Endothelial cell of umbilical vein (primary cell): ENCODE data around the gene GTF3C4. TPM values are rescaled to one million over a fixed set of nuclear protein-coding genes. Genes with fewer than 3 reads are reported as not detected.

Experiments
- BruUV-seq: library from RNA; stranded (reverse); fragments of 400-500 nt; replicated peaks from 2 replicates; lab custom pipeline; 2021; lab: Mats Ljungman, UMichigan
- CTCF ChIA-PET: fragments of 300-600, 350-600 bp; sonication (Branson Sonifier 250); formaldehyde crosslinking; loops from one replicate; lab custom pipeline; 2021; ENCODE audit warnings: antibody characterized with exemption, inconsistent platforms; lab: Charles Lee
- POLR2A ChIA-PET: fragments of 300-600, 350-600 bp; sonication (Branson Sonifier 250); formaldehyde crosslinking; loops from one replicate; lab custom pipeline; 2021; ENCODE audit warnings: antibody characterized with exemption, inconsistent platforms; lab: Charles Lee
- DNase-seq: peaks from one replicate; pipeline ENCODE4 v3.0.0-alpha.2; 2011; ENCODE audit warnings: low read depth, low spot score
- FAIRE-seq: peaks from 2 replicates; lab custom pipeline; 2011; peaks lifted over from hg19 to GRCh38; lab: Jason Lieb, UNC
- H2AFZ ChIP-seq: 2 replicates; pipeline ENCODE4 v1.6.0; 2012; ENCODE audit warnings: low read depth, low read length, control low read depth, inconsistent platforms
- H3K27ac ChIP-seq: 2 replicates; pipeline ENCODE4 v1.5.1; 2011; ENCODE audit warnings: low read depth, mild to moderate bottlenecking, control low read depth, low read length, moderate library complexity; ENCODE audit not compliant: insufficient read depth
- H3K27me3 ChIP-seq, 2 experiments: 2 replicates each; pipeline versions ENCODE4 v1.6.0 to v1.6.1; 2011; ENCODE audit warnings: low read length in 2 of 2, mixed read lengths in 1 of 2; ENCODE audit not compliant: control insufficient read depth in 2 of 2, insufficient read depth in 2 of 2
- H3K36me3 ChIP-seq, 2 experiments: 2 replicates in 1 of 2; 3 replicates in 1 of 2; pipeline ENCODE4 v1.5.1; 2011; ENCODE audit warnings: low read length in 2 of 2, mild to moderate bottlenecking in 1 of 2, moderate library complexity in 1 of 2; ENCODE audit not compliant: control insufficient read depth in 2 of 2, insufficient read depth in 2 of 2; ENCODE audit errors: extremely low read depth in 1 of 2
- H3K4me1 ChIP-seq: 3 replicates; pipeline ENCODE4 v1.5.1; 2011; ENCODE audit warnings: mild to moderate bottlenecking, low read length; ENCODE audit not compliant: control insufficient read depth, insufficient read depth; ENCODE audit errors: extremely low read depth
- H3K4me2 ChIP-seq: 2 replicates; pipeline ENCODE4 v1.6.1; 2011; ENCODE audit warnings: low read length, control low read depth, mixed read lengths; ENCODE audit not compliant: insufficient read depth
- H3K4me3 ChIP-seq, 3 experiments: fragments of 200-600 bp in 1 of 3; sonication (generic), shearing (Covaris generic) in 1 of 3; replicated peaks in 1 of 3; 2 replicates each; pipeline ENCODE4 v1.5.1; 2011 to 2016; ENCODE audit warnings: control low read depth in 3 of 3, low read length in 3 of 3, mild to moderate bottlenecking in 2 of 3, inconsistent platforms in 1 of 3, low read depth in 1 of 3, moderate library complexity in 1 of 3; ENCODE audit not compliant: insufficient read depth in 1 of 3
- H3K79me2 ChIP-seq: 2 replicates; pipeline ENCODE4 v1.6.0; 2012; ENCODE audit warnings: low read length, inconsistent platforms; ENCODE audit not compliant: control insufficient read depth, insufficient read depth
- H3K9ac ChIP-seq: replicated peaks from 2 replicates; pipeline ENCODE3; 2011; ENCODE audit warnings: low read length, control low read depth; ENCODE audit not compliant: insufficient read depth; ENCODE audit errors: extremely low read depth
- H3K9me1 ChIP-seq: replicated peaks from 3 replicates; pipeline ENCODE4 v1.6.0; 2011; ENCODE audit warnings: mild to moderate bottlenecking, low read length; ENCODE audit not compliant: control insufficient read depth, insufficient read depth; ENCODE audit errors: extremely low read depth
- H3K9me3 ChIP-seq: replicated peaks from 2 replicates; pipeline ENCODE4 v1.5.1; 2012; ENCODE audit warnings: low read length, inconsistent platforms; ENCODE audit not compliant: control insufficient read depth, insufficient read depth
- H4K20me1 ChIP-seq: replicated peaks from 2 replicates; pipeline ENCODE3; 2011; ENCODE audit warnings: mild to moderate bottlenecking, low read length; ENCODE audit not compliant: control insufficient read depth, insufficient read depth; ENCODE audit errors: extremely low read depth
- EZH2 ChIP-seq: IDR thresholded peaks from 2 replicates; pipeline ENCODE4 v1.6.1; 2012; ENCODE audit warnings: borderline replicate concordance, low read depth, mild to moderate bottlenecking, moderate library complexity, low read length, inconsistent platforms; ENCODE audit not compliant: severe bottlenecking
- GATA2 ChIP-seq: IDR thresholded peaks from 2 replicates; pipeline ENCODE4 v1.7.0; 2011; ENCODE audit warnings: low read depth, mild to moderate bottlenecking, moderate library complexity, mixed read lengths, low read length; ENCODE audit not compliant: insufficient read length, insufficient read depth
- JUN ChIP-seq: IDR thresholded peaks from 2 replicates; pipeline ENCODE4 v1.6.1; 2011; ENCODE audit warnings: borderline replicate concordance, low read depth; ENCODE audit not compliant: insufficient read length, insufficient read depth
- MYC ChIP-seq: IDR thresholded peaks from one replicate; pipeline ENCODE4 v1.6.1; 2011; ENCODE audit warnings: mild to moderate bottlenecking, low read depth, low read length
- POLR2A ChIP-seq: IDR thresholded peaks from 2 replicates; pipeline ENCODE4 v1.6.1; 2012; ENCODE audit warnings: low read depth, mild to moderate bottlenecking, control low read depth, low read length
- POLR2AphosphoS5 ChIP-seq: IDR thresholded peaks from 2 replicates; pipeline ENCODE4 v1.6.1; 2012; ENCODE audit warnings: low read depth, mild to moderate bottlenecking, control low read depth, low read length, moderate library complexity; ENCODE audit not compliant: insufficient read depth
- dilution Hi-C: fragments of 300-500 bp; cut with MboI; formaldehyde crosslinking; loops from one replicate; pipeline ENCODE4 v1.15.0; 2019; ENCODE audit warnings: low sequenced_read_pairs; ENCODE audit not compliant: extremely low pct_ligation_motif_present
- intact Hi-C: fragments of 100-400 bp; cut with micrococcal nuclease; formaldehyde crosslinking; loops from one replicate; pipeline ENCODE4 v1.10.0; 2022
- polyA plus RNA-seq, 4 experiments: library from polyadenylated mRNA; depleted of rRNA in 3 of 4; stranded (reverse) in 3 of 4; unstranded in 1 of 4; fragments of >200 nt; gene quantifications; 2 replicates each; pipeline versions ENCODE4 v1.2.1 to v1.2.3, GENCODE V29; 2011 to 2012; ENCODE audit warnings: missing spikeins in 1 of 4
- total RNA-seq: library from RNA; stranded (reverse); gene quantifications from 2 replicates; pipeline ENCODE4 v1.2.3, GENCODE V29; 2021
- TF ChIP-seq, protein P1 (sequence below): IDR thresholded peaks from 2 replicates; pipeline ENCODE4 v1.6.1; 2011; ENCODE audit not compliant: insufficient read depth, insufficient read length
- TF ChIP-seq, protein P2 (sequence below), 2 donors: IDR thresholded peaks; 1 replicate in 1 of 2; 2 replicates in 1 of 2; pipeline ENCODE4 v1.5.1; 2011; ENCODE audit warnings: low read length in 2 of 2, mild to moderate bottlenecking in 2 of 2, moderate library complexity in 2 of 2, control low read depth in 1 of 2, inconsistent platforms in 1 of 2, low read depth in 1 of 2; ENCODE audit not compliant: insufficient read depth in 1 of 2; ENCODE audit errors: extremely low read depth in 1 of 2

GTF3C4 gene
- total and polyA plus RNA-seq, 2 donors (not counting 3 experiments of a cell fraction or from before 2014, with no cell fraction given): 3.3 to 19.2 TPM

DNA sequence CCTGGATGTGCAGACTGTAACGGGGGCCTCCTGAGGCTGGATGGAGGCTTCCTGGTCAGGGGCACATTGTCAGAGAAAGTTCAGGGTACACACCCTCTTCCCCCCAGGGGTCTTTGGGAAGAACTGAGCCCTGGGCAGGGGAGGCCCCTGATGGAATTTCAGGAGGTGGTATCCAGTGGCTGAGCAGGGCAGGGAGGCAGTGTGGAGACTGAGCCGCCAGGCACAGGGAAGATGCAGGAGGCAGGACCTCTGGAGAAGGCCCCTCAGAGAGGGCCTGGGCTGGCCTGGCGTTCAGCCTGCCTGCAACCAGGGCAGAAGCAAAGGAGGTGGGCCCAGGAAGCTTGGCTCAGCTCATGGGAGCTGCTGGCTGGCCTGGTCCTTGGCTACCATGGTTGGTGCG is 53.5 kb downstream of the GTF3C4 start:
- no peaks in the 10 kb centered on the region for H3K9me1 ChIP-seq
- no peak for TF ChIP-seq EZH2
- TF ChIP-seq, protein P1, sequence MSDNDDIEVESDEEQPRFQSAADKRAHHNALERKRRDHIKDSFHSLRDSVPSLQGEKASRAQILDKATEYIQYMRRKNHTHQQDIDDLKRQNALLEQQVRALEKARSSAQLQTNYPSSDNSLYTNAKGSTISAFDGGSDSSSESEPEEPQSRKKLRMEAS: no peak
- TF ChIP-seq, protein P2, sequence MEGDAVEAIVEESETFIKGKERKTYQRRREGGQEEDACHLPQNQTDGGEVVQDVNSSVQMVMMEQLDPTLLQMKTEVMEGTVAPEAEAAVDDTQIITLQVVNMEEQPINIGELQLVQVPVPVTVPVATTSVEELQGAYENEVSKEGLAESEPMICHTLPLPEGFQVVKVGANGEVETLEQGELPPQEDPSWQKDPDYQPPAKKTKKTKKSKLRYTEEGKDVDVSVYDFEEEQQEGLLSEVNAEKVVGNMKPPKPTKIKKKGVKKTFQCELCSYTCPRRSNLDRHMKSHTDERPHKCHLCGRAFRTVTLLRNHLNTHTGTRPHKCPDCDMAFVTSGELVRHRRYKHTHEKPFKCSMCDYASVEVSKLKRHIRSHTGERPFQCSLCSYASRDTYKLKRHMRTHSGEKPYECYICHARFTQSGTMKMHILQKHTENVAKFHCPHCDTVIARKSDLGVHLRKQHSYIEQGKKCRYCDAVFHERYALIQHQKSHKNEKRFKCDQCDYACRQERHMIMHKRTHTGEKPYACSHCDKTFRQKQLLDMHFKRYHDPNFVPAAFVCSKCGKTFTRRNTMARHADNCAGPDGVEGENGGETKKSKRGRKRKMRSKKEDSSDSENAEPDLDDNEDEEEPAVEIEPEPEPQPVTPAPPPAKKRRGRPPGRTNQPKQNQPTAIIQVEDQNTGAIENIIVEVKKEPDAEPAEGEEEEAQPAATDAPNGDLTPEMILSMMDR (IDR thresholded peaks at IDR 0.05; ENCODE audit: extremely low read depth in 1 of 2, insufficient read depth in 1 of 2, low read depth in 1 of 2, low read length in 2 of 2): no peak
- TF ChIP-seq MYC: no peak
- no peak for TF ChIP-seq POLR2A
- H4K20me1 ChIP-seq: no peaks in the 10 kb centered on the region
- no peak for DNase-seq
- dilution Hi-C loops (no loop called here), intact Hi-C loops (no loop called here)
- no peak overlapping the region for H3K27ac ChIP-seq
- H3K4me1 ChIP-seq: no peaks in the 10 kb centered on the region
- ChIA-PET POLR2A (no interaction called here), CTCF (interaction anchor here (2.1 kb wide), 1 partner anchor 11 kb away, joined by 5 read pairs; no protein-coding TSS in a partner anchor)
- no peak overlapping the region for H3K9ac ChIP-seq
- H3K9me3 ChIP-seq: no peaks in the 10 kb centered on the region
- H3K36me3 ChIP-seq: no peaks in the 10 kb centered on the region
- no TSS peak for BruUV-seq
- FAIRE-seq: no peak
- no peak overlapping the region for H2AFZ ChIP-seq
- no peaks in the 10 kb centered on the region for H3K27me3 ChIP-seq
- H3K4me2 ChIP-seq: no peak overlapping the region
- H3K4me3 ChIP-seq: no peak overlapping the region
- no peaks in the 10 kb centered on the region for H3K79me2 ChIP-seq

DNA sequence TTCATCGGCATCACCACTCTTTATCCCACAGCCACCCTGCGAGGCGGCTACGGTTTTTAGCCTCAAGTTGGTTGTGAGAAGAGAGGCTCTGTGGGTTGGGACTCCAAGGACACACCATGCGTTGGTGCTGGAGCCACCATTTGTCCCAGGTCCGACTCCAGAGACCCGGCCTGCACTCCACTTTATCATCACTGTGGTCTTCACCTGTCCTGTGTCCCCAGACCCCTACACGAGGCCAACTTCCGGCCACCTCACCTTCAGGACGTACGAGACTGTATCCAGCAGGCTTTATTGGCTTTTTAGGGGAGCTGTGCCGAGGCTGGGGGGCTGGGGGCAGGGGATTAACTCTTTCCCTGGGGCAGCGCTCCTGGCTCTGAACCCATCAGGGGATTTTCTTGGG is 55.0 kb downstream of the GTF3C4 start:
- Histone ChIP-seq H4K20me1 (no peaks in the 10 kb centered on the region), H3K27me3 (no peaks in the 10 kb centered on the region), H2AFZ (no peak overlapping the region), H3K4me3 (no peak overlapping the region), H3K9me1 (no peaks in the 10 kb centered on the region), H3K79me2 (no peaks in the 10 kb centered on the region), H3K4me1 (no peaks in the 10 kb centered on the region), H3K36me3 (no peaks in the 10 kb centered on the region), H3K9ac (no peak overlapping the region), H3K9me3 (no peaks in the 10 kb centered on the region), H3K4me2 (no peak overlapping the region), H3K27ac (no peak overlapping the region)
- POLR2A ChIA-PET: no interaction called here
- CTCF ChIA-PET: interaction anchor here (2.1 kb wide), 1 partner anchor 9 kb away, joined by 5 read pairs; no protein-coding TSS in a partner anchor
- dilution Hi-C loops: no loop called here
- intact Hi-C loops: no loop called here
- BruUV-seq: no TSS peak
- FAIRE-seq: no peak
- no peak for DNase-seq
- TF ChIP-seq MYC (no peak), POLR2A (no peak), EZH2 (no peak), GATA2 (no peak), POLR2AphosphoS5 (no peak), JUN (no peak)
- TF ChIP-seq, protein P1: no peak
